ENCODE results near the gene C13orf42.

Gene C13orf42

DNA sequence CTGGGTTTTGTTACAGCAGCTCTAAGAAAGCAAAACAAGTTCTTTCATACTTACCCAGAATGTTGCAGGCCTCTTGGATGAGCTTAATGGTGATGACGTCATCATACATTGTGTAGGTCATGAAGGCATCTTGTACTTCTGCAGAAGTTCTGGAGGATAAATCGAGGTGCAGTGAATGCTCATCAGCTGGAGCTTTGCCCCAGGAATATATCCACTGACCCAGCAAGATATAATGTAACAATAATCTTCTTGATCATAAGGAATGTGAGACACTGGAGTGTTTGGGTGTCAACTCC, 63.0 kb downstream of the C13orf42 start:
- TF ChIP-seq, protein P1, sequence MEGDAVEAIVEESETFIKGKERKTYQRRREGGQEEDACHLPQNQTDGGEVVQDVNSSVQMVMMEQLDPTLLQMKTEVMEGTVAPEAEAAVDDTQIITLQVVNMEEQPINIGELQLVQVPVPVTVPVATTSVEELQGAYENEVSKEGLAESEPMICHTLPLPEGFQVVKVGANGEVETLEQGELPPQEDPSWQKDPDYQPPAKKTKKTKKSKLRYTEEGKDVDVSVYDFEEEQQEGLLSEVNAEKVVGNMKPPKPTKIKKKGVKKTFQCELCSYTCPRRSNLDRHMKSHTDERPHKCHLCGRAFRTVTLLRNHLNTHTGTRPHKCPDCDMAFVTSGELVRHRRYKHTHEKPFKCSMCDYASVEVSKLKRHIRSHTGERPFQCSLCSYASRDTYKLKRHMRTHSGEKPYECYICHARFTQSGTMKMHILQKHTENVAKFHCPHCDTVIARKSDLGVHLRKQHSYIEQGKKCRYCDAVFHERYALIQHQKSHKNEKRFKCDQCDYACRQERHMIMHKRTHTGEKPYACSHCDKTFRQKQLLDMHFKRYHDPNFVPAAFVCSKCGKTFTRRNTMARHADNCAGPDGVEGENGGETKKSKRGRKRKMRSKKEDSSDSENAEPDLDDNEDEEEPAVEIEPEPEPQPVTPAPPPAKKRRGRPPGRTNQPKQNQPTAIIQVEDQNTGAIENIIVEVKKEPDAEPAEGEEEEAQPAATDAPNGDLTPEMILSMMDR (IDR thresholded peaks at IDR 0.05): no peak

DNA sequence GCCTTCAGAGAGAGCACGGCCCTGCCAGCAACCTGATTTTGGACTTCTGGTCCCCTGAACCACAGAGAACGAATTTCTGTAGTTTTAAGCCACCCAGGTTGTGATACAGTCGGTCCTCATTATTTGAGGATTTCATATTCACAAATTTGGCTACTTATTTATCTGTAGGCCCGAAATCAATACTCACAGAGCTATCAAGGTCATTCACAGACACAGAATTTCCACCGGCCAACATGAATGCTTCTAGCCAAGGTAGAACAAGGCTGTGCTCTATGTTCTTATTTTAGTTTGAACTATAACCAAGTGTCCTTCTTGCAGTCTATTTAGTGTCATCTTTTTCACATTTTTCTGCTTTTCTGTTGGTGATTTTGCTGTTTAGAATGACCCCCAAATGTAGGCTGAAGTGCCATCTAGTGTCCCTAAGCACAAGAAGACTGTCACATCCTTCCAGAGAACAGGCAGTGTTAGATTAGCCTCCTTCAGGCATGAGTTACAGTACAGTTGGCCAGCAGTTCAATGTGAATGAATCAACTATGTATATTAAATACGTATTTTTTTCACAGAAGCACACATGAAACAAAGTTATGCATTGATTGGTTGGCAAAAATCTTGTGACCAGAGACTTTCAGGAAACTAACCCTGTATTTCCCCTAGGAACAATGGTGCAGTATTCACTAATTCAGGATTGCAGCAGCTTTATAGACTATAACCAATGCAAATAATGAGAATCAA, 63.5 kb downstream of the C13orf42 start:
- TF ChIP-seq, protein P1 (IDR thresholded peaks at IDR 0.05): no peak

DNA sequence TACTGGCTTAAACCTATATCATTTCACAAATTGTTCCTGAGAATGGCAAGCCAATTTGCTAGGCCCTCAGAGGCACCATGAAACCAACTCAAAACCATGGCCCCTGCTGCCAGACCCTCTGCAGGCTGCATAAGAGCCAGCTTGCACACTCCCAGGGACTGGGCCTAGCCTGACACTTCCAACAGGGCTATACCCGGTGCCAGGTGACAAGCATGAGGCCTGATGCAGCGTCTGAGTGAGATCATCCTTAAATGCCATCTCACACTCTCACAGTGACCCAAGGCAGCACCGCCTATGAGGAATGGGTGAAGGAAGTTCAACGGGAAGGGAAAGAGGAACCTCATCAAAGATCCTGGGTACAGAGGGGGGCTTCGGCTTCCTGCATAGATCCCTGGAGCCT, 65.6 kb downstream of the C13orf42 start:
- TF ChIP-seq, protein P1 (IDR thresholded peaks at IDR 0.05): no peak

DNA sequence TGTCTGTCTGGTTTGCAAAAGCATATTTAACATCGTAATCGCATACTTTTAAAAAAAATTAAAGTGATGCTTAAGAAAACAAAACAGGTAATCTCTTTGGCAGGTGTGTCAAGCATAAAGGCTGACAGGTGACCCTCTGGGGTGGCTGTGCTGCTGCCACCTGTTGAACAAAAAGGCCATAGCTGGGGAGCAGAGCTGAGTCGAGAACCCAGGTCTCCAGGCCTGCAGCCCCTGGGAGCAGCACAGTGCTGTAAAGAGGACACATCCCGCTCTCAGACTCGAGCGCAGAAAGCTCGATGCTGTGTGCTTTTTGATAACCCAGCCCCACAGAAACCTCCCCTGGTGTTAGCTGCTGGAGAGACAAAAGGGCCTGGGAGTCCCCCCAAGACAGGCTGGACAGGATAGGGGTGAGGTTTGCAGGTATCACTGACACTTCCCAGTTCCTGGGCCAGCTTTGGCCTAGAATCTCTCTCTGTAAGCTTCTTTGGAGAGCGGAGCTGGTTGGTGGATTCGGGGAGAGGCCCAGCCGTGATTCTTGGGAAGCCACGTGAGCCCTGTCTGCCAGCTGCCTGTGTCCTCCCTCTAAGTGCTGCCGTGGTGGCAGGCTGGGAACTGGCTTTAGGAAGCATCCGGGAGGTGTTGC, 66.9 kb downstream of the C13orf42 start:
- TF ChIP-seq, protein P1 (IDR thresholded peaks at IDR 0.05): peak; percentile 33; the same call in 1 of the 2 replicates

DNA sequence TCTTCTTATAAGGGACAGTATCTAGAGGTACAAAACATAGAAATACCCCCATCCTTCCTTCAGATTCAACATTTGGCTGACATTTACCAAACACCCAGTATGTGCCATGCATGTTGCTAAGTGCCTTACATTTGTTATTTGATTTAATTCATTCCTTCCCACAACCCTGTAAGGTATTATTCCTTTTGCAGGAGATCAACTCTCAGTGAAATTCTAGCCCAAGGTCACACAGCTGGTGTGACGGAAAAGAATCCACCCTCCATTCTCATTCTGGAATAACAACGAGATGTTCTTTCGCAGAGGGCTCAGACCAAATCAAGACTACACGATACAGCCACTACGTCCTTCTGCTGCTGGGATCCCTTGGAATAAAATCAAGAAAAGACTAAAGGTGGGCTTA, 67.8 kb downstream of the C13orf42 start:
- TF ChIP-seq, protein P1 (IDR thresholded peaks at IDR 0.05): no peak

DNA sequence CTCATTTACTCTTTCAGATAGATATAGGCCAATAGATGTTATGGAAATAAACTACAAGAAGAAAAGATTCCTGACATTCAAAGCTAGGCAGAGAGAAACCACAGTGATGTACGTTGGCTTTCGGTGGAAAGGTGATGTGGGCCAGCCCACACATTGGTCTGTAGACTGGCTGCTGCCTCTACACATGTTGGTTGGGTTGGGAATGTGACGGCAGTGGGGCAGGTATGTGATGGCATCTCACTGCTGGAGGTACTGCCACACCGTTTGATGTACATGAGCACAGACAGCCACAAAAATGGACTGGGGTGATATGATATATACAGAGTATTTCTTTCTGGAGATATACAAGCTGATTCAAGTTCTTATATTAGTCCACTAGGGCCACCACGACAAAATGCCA, 69.4 kb downstream of the C13orf42 start:
- TF ChIP-seq, protein P1 (IDR thresholded peaks at IDR 0.05): no peak

DNA sequence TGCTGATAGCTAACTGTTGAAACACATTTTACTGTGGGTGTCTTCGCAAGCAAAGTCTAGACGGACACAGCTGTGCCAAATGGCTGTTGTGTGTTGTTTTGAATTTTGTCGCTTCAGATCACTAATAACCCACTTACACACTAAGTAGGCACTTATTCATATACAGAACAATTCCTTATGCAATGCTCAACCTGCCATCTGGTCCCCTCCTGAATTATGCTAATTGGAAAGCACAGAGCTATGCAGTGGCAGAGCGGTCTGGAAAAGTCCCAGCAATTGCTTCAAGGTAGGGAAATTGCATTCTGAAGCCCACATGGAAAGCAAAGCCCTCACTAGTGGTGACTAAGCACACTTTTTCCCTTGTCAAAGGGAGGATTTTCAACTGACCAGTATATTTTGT, 69.9 kb downstream of the C13orf42 start:
- TF ChIP-seq, protein P1 (IDR thresholded peaks at IDR 0.05): no peak
